Adrenal gland (tissue), 5 donors: Measurements from ENCODE around the gene YAF2.

Source experiments
- CTCF ChIP-seq, 6 experiments: fragments of 450-650 bp in 4 of 6; fragments of 200-600 bp in 2 of 6; sonication (generic) in 1 of 6; IDR thresholded peaks; 1 replicate in 5 of 6; 2 replicates in 1 of 6; pipeline versions ENCODE4 v1.5.1 to v1.8.0; 2016 to 2021; ENCODE audit warnings: antibody characterized with exemption in 6 of 6, mild to moderate bottlenecking in 2 of 6, moderate library complexity in 1 of 6
- POLR2A ChIP-seq, 2 donors: fragments of 450-650 bp; IDR thresholded peaks; one replicate each; pipeline ENCODE4 v1.6.1; 2017; ENCODE audit warnings: antibody characterized with exemption in 2 of 2, mild to moderate bottlenecking in 2 of 2, moderate library complexity in 1 of 2
- donor health status: DM: no; HTN: no; CAD: no.

GRCh38 chr12:42187799-42188198 lies 50.2 kb downstream of the YAF2 start:
- TF ChIP-seq CTCF (IDR thresholded peaks at IDR 0.05) = no peak
- no peak for TF ChIP-seq POLR2A (IDR thresholded peaks at IDR 0.05)
